ENCODE results near the gene UNC5C. TPM values are rescaled to one million over a fixed set of nuclear protein-coding genes. Genes with fewer than 3 reads are reported as not detected.

UNC5C gene
- total RNA-seq, 4 donors from 2014 or later: 0.98 to 2.3 (median 1.2) TPM

DNA sequence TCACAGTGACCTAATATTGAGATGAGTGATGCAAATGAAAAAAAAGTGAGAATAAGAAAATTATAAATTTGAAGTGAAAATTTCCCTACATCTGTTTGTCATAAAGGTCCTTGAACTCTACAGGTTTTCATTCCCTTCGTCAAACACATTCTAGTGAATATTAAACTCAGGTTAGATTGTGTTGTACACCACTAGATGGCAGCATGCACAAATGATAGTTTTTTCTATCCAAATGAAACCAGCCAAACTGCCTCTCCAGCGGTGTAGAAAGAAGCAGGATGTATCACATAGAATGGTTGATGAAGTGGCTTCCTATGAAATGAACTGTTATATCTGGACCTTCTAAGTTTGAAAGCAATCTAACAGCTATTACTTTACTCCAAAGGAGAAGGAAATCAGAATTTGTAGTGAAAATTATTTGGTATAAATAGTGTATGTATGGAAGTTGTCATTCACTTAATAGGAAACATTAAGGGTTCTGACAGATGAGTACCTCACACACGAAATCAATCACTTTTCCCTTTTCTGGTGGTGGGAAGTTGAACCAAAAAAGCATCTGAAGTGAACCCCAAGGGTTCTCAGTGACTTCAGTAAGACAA lies 382.7 kb downstream of the UNC5C start:
- no peak overlapping the region for H3K27ac ChIP-seq
- no peaks in the 10 kb centered on the region for H3K4me1 ChIP-seq
- H3K36me3 ChIP-seq: no peaks in the 10 kb centered on the region
- no peak for DNase-seq (ENCODE audit: low spot score in 2 of 2)
- WGBS: 6% methylated on average over 3 of the region's 3 CpGs
- no peaks in the 10 kb centered on the region for H3K27me3 ChIP-seq
- no peak overlapping the region for H3K4me3 ChIP-seq
- TF ChIP-seq POLR2A (IDR thresholded peaks at IDR 0.05): no peak
- TF ChIP-seq, protein P1, sequence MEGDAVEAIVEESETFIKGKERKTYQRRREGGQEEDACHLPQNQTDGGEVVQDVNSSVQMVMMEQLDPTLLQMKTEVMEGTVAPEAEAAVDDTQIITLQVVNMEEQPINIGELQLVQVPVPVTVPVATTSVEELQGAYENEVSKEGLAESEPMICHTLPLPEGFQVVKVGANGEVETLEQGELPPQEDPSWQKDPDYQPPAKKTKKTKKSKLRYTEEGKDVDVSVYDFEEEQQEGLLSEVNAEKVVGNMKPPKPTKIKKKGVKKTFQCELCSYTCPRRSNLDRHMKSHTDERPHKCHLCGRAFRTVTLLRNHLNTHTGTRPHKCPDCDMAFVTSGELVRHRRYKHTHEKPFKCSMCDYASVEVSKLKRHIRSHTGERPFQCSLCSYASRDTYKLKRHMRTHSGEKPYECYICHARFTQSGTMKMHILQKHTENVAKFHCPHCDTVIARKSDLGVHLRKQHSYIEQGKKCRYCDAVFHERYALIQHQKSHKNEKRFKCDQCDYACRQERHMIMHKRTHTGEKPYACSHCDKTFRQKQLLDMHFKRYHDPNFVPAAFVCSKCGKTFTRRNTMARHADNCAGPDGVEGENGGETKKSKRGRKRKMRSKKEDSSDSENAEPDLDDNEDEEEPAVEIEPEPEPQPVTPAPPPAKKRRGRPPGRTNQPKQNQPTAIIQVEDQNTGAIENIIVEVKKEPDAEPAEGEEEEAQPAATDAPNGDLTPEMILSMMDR (IDR thresholded peaks at IDR 0.05): peak; percentile 34 to 43
- H3K9me3 ChIP-seq: no peaks in the 10 kb centered on the region

- Histone ChIP-seq H3K27ac (no peak overlapping the region), H3K4me3 (no peak overlapping the region), H3K9me3 (no peaks in the 10 kb centered on the region), H3K27me3 (no peaks in the 10 kb centered on the region), H3K4me1 (no peaks in the 10 kb centered on the region), H3K36me3 (no peaks in the 10 kb centered on the region)
- TF ChIP-seq EP300 (IDR thresholded peaks at IDR 0.05) (no peak), POLR2AphosphoS5 (IDR thresholded peaks at IDR 0.05) (no peak), POLR2A (IDR thresholded peaks at IDR 0.05) (no peak)
- TF ChIP-seq, protein P1 (IDR thresholded peaks at IDR 0.05): no peak
- WGBS: 80% methylated on average over 6 of the region's 6 CpGs
- no peak for DNase-seq (ENCODE audit: low spot score in 2 of 2)
Observed at GRCh38 chr4:95162867-95163266, 385.9 kb downstream of the UNC5C start.

DNA sequence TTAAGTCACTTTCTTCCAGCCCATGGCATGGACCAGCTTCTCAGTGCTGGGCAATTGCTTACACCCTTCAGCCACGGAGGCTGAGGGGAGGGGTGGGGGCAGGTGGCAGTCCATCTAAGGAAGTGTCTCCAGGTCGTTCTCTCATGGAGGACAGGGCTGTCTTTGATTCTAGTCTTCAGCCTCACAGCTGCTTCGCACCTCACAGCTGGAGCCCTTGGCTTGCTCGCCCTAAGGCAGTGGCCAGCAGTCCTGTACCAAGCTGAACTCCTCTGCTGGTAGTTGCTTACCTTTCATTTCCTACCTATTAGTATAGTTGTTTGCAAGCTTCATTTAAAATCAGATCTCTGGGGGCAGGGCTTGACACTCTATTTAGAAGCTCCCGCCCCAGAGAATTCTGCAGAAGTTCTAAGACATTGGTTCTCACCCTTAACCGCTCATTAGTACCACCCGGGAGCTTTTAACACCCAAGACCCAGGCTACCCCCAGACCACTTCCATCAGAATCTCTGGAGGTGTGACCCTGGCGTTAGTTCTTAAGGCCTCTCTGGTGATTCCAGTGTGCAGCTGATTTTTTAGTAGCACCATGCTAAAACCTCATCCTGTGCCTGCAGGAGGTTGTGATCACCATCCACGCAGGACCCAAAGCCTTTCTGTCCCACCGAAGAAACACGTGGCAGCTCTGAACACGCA lies 386.8 kb downstream of the UNC5C start:
- H3K4me1 ChIP-seq: no peaks in the 10 kb centered on the region
- DNase-seq (ENCODE audit: low spot score in 2 of 2): no peak
- no peak overlapping the region for H3K4me3 ChIP-seq
- H3K9me3 ChIP-seq: no peaks in the 10 kb centered on the region
- no peak for TF ChIP-seq EP300 (IDR thresholded peaks at IDR 0.05)
- TF ChIP-seq, protein P1 (IDR thresholded peaks at IDR 0.05): no peak
- TF ChIP-seq POLR2A (IDR thresholded peaks at IDR 0.05): no peak
- no peak for TF ChIP-seq POLR2AphosphoS5 (IDR thresholded peaks at IDR 0.05)
- WGBS: 72% methylated on average over 12 of the region's 12 CpGs
- H3K27ac ChIP-seq: no peak overlapping the region
- H3K36me3 ChIP-seq: no peaks in the 10 kb centered on the region
- H3K27me3 ChIP-seq: no peaks in the 10 kb centered on the region

DNA sequence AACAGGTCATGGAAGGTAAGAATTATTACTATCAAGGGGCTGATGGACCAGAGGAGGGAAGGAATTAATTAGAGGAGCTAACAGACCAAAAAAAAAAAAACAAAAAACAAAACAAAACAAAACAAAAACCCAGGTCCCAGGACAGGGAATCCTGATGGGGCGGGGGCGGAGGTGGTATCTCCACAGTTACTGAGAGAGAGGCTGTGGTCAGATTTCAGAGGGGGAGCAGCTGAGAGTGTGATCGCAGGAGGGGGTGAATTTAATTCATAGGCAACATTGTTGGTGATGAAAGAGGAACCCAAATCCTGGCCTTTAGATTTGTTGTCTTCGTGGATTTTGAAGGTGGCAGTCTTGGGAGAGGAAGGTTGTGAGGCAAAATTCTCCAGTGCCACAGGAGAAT lies 389.4 kb downstream of the UNC5C start:
- no peaks in the 10 kb centered on the region for H3K4me1 ChIP-seq
- TF ChIP-seq EP300 (IDR thresholded peaks at IDR 0.05): no peak
- TF ChIP-seq, protein P1 (IDR thresholded peaks at IDR 0.05): no peak
- TF ChIP-seq POLR2AphosphoS5 (IDR thresholded peaks at IDR 0.05): no peak
- no peak for TF ChIP-seq POLR2A (IDR thresholded peaks at IDR 0.05)
- no peak for DNase-seq (ENCODE audit: low spot score in 2 of 2)
- H3K27ac ChIP-seq: no peak overlapping the region
- no peaks in the 10 kb centered on the region for H3K27me3 ChIP-seq
- H3K9me3 ChIP-seq: no peaks in the 10 kb centered on the region
- no peaks in the 10 kb centered on the region for H3K36me3 ChIP-seq
- 88% methylated on average over 4 of the region's 4 CpGs for WGBS
- no peak overlapping the region for H3K4me3 ChIP-seq

DNA sequence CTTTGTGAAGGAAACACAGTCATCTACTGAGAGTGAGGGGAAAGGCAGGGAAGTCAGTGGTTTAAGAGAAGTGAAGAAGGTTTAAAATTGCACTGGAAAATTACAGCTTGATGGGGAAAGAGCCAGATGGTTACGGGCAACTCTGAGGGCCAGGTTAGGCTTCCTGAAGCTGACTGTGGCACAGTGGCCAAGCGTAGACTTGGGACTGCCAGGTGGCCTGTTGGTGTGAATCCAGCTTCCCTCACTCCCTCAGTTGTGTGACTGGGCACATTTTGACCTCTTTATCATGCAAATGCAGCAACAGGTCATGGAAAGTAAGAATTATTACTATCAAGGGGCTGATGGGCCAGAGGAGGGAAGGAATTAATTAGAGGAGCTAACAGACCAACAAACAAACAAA lies 390.1 kb downstream of the UNC5C start:
- H3K4me3 ChIP-seq: no peak overlapping the region
- H3K27ac ChIP-seq: no peak overlapping the region
- no peaks in the 10 kb centered on the region for H3K36me3 ChIP-seq
- WGBS: 81% methylated on average over 2 of the region's 2 CpGs
- H3K9me3 ChIP-seq: no peaks in the 10 kb centered on the region
- no peaks in the 10 kb centered on the region for H3K4me1 ChIP-seq
- DNase-seq (ENCODE audit: low spot score in 2 of 2): no peak
- TF ChIP-seq, protein P1 (IDR thresholded peaks at IDR 0.05): no peak
- no peaks in the 10 kb centered on the region for H3K27me3 ChIP-seq
